Thyroid gland (tissue), 4 donors: ENCODE results near the gene SLC8B1.

Source experiments
- POLR2A ChIP-seq, 2 donors: fragments of 450-650 bp; IDR thresholded peaks; one replicate each; pipeline ENCODE4 v1.6.1; 2017; ENCODE audit warnings: antibody characterized with exemption in 2 of 2, mild to moderate bottlenecking in 2 of 2, moderate library complexity in 1 of 2
- TF ChIP-seq, protein P1 (sequence below), 6 experiments: fragments of 200-600 bp in 3 of 6; fragments of 450-650 bp in 3 of 6; sonication (generic) in 3 of 6; IDR thresholded peaks; one replicate each; pipeline ENCODE4 v1.5.1; 2016 to 2019; ENCODE audit warnings: antibody characterized with exemption in 6 of 6, mild to moderate bottlenecking in 2 of 6, inconsistent platforms in 1 of 6, moderate library complexity in 1 of 6

DNA sequence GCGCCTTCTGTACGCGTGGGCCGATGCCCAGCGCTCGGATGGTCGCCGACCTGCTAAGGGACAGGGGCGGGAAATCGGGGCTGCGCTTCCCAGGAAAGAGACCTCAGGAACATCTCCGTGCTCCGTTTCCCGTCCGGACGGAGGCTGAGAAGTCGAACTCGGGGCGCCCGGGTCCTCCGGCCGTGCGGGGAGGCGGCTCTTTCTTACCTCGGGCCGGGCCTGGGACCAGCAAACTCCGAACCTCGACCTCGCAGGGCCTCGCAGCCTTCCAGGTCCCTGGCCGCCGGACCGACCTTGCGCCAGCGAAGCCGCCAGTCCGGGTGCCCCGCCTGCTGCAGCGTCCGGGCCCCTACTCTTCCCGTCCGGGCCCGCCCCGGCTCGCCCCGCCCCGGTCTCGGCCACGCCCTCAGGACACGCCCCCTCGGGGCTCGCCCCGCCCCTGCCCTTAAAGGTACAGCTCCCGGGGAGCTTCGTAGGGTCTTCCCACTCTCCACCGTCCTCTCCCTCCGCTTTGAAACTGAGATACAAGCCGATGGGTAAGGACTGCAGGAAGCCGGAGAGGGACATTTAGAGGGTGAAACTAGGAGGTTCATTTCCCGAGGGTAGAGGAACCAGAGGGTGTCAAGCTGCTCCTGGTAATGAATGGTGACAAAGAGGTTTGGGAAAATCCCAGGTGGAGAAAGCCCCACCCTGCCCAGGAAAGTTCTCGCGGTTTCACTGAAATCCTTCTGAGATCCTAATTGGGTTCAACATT lies at the start of gene SLC8B1:
- TF ChIP-seq, protein P1, sequence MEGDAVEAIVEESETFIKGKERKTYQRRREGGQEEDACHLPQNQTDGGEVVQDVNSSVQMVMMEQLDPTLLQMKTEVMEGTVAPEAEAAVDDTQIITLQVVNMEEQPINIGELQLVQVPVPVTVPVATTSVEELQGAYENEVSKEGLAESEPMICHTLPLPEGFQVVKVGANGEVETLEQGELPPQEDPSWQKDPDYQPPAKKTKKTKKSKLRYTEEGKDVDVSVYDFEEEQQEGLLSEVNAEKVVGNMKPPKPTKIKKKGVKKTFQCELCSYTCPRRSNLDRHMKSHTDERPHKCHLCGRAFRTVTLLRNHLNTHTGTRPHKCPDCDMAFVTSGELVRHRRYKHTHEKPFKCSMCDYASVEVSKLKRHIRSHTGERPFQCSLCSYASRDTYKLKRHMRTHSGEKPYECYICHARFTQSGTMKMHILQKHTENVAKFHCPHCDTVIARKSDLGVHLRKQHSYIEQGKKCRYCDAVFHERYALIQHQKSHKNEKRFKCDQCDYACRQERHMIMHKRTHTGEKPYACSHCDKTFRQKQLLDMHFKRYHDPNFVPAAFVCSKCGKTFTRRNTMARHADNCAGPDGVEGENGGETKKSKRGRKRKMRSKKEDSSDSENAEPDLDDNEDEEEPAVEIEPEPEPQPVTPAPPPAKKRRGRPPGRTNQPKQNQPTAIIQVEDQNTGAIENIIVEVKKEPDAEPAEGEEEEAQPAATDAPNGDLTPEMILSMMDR (IDR thresholded peaks at IDR 0.05): no peak
- TF ChIP-seq POLR2A (IDR thresholded peaks at IDR 0.05): peak; percentile 15 to 83
